SJCRH30 (cell line): ENCODE data around the gene EFS. TPM values are rescaled to one million over a fixed set of nuclear protein-coding genes. Genes with fewer than 3 reads are reported as not detected.
A peak's percentile ranks its signal among the peaks of the same experiment; 100 is the strongest.

Source experiments
- DNase-seq, 2 experiments: peaks; one replicate each; pipeline ENCODE4 v3.0.0-alpha.2; 2015 to 2020
- H3K27ac ChIP-seq: fragments of 250-450 bp; sonication (Bioruptor Pico); 2 replicates; pipeline ENCODE4 v1.5.1; 2020; ENCODE audit warnings: mild to moderate bottlenecking, moderate library complexity
- H3K27me3 ChIP-seq: fragments of 250-450 bp; sonication (Bioruptor Pico); 2 replicates; pipeline ENCODE4 v1.5.1; 2020; ENCODE audit warnings: mild to moderate bottlenecking, moderate library complexity
- H3K36me3 ChIP-seq: fragments of 250-450 bp; sonication (Bioruptor Pico); 2 replicates; pipeline ENCODE4 v1.5.1; 2020; ENCODE audit warnings: mild to moderate bottlenecking, moderate library complexity
- H3K4me1 ChIP-seq: fragments of 250-450 bp; sonication (Bioruptor Pico); 2 replicates; pipeline ENCODE4 v1.5.1; 2020; ENCODE audit warnings: mild to moderate bottlenecking, moderate library complexity
- H3K4me3 ChIP-seq: fragments of 250-450 bp; sonication (Bioruptor Pico); 2 replicates; pipeline ENCODE4 v1.5.1; 2020; ENCODE audit warnings: mild to moderate bottlenecking, moderate library complexity
- H3K9me3 ChIP-seq: fragments of 250-450 bp; sonication (Bioruptor Pico); replicated peaks from 2 replicates; pipeline ENCODE4 v1.5.1; 2020; ENCODE audit warnings: mild to moderate bottlenecking, moderate library complexity
- total RNA-seq: library from RNA; depleted of rRNA; stranded (reverse); fragments of >200 nt; shearing (Covaris generic); gene quantifications from 2 replicates; pipeline ENCODE4 v1.2.3, GENCODE V29; 2014

Gene EFS
- total RNA-seq, 1 experiment from 2014 or later, result 26.4 TPM

- H3K4me1 ChIP-seq, result no peaks in the 10 kb centered on the region
- H3K27me3 ChIP-seq, result no peaks in the 10 kb centered on the region; the same call in 1 of the 2 replicates
- no peak for DNase-seq
- no peaks in the 10 kb centered on the region for H3K9me3 ChIP-seq
- no peaks in the 10 kb centered on the region for H3K36me3 ChIP-seq
- H3K27ac ChIP-seq, result no peak overlapping the region
- no peak overlapping the region for H3K4me3 ChIP-seq
Observed at GRCh38 chr14:23378612-23379220, 13.7 kb upstream of the EFS start.

GRCh38 chr14:23377573-23378563 lies 12.9 kb upstream of the EFS start:
- Histone ChIP-seq H3K27me3 (no peaks in the 10 kb centered on the region; the same call in 1 of the 2 replicates), H3K27ac (no peak overlapping the region), H3K9me3 (no peaks in the 10 kb centered on the region), H3K4me1 (no peaks in the 10 kb centered on the region), H3K36me3 (no peaks in the 10 kb centered on the region), H3K4me3 (no peak overlapping the region)
- no peak for DNase-seq

GRCh38 chr14:23377198-23377550 lies 12.2 kb upstream of the EFS start:
- DNase-seq, result no peak
- no peaks in the 10 kb centered on the region for H3K4me1 ChIP-seq
- H3K9me3 ChIP-seq, result no peaks in the 10 kb centered on the region
- H3K36me3 ChIP-seq, result no peaks in the 10 kb centered on the region
- no peak overlapping the region for H3K27ac ChIP-seq
- no peaks in the 10 kb centered on the region; the same call in 1 of the 2 replicates for H3K27me3 ChIP-seq
- H3K4me3 ChIP-seq, result no peak overlapping the region

- no peaks in the 10 kb centered on the region for H3K9me3 ChIP-seq
- no peak within 1 kb of the TSS for H3K27ac ChIP-seq
- no peaks in the 10 kb centered on the region for H3K4me1 ChIP-seq
- H3K27me3 ChIP-seq, result peaks cover 2% of the 10 kb centered on the region
- peak; percentile 19 to 53 for DNase-seq
- no peak within 1 kb of the TSS for H3K4me3 ChIP-seq
- no peaks in the 10 kb centered on the region for H3K36me3 ChIP-seq
Observed at GRCh38 chr14:23376482-23377197, 11.7 kb upstream of the EFS start, which contains the start of gene CMTM5. Gene CMTM5 (plus strand): TSS chr14:23377046. CDS start chr14:23377252, 206 bp downstream.

- peaks cover 6% of the 10 kb centered on the region for H3K27me3 ChIP-seq
- H3K9me3 ChIP-seq, result no peaks in the 10 kb centered on the region
- H3K4me1 ChIP-seq, result no peaks in the 10 kb centered on the region
- no peak overlapping the region for H3K4me3 ChIP-seq
- H3K27ac ChIP-seq, result no peak overlapping the region
- no peak for DNase-seq
- no peaks in the 10 kb centered on the region for H3K36me3 ChIP-seq
Observed at GRCh38 chr14:23375527-23376251, 10.7 kb upstream of the EFS start.

GRCh38 chr14:23373041-23373440 lies 8.1 kb upstream of the EFS start:
- H3K4me3 ChIP-seq, result no peak overlapping the region
- H3K4me1 ChIP-seq, result no peaks in the 10 kb centered on the region
- H3K27ac ChIP-seq, result no peak overlapping the region
- H3K9me3 ChIP-seq, result no peaks in the 10 kb centered on the region
- no peak for DNase-seq
- H3K27me3 ChIP-seq, result peaks cover 6% of the 10 kb centered on the region
- no peaks in the 10 kb centered on the region for H3K36me3 ChIP-seq

- H3K27ac ChIP-seq, result no peak within 1 kb of the TSS
- H3K9me3 ChIP-seq, result no peaks in the 10 kb centered on the region
- H3K36me3 ChIP-seq, result no peaks in the 10 kb centered on the region
- DNase-seq, result no peak
- peaks cover 6% of the 10 kb centered on the region for H3K27me3 ChIP-seq
- H3K4me1 ChIP-seq, result no peaks in the 10 kb centered on the region
- no peak within 1 kb of the TSS for H3K4me3 ChIP-seq
Observed at GRCh38 chr14:23372509-23372908, 7.5 kb upstream of the EFS start, which contains the start of gene IL25. Gene IL25 (plus strand): TSS chr14:23372809.

GRCh38 chr14:23371865-23372264 lies 6.9 kb upstream of the EFS start:
- Histone ChIP-seq H3K9me3 (no peaks in the 10 kb centered on the region), H3K4me1 (0 out of 2 replicates have a peak, but pooled peaks cover 4% of the 10 kb centered on the region), H3K36me3 (no peaks in the 10 kb centered on the region), H3K27me3 (peaks cover 6% of the 10 kb centered on the region; the same call in 1 of the 2 replicates), H3K27ac (no peak overlapping the region), H3K4me3 (no peak overlapping the region)
- DNase-seq, result no peak

- Histone ChIP-seq H3K36me3 (no peaks in the 10 kb centered on the region), H3K27me3 (peaks cover 6% of the 10 kb centered on the region; the same call in 1 of the 2 replicates), H3K9me3 (no peaks in the 10 kb centered on the region), H3K4me1 (0 out of 2 replicates have a peak, but pooled peaks cover 6% of the 10 kb centered on the region), H3K27ac (no peak overlapping the region), H3K4me3 (no peak overlapping the region)
- DNase-seq, result no peak
Observed at GRCh38 chr14:23370221-23370620, 5.2 kb upstream of the EFS start.

- Histone ChIP-seq H3K27me3 (peaks cover 2% of the 10 kb centered on the region; the same call in 1 of the 2 replicates), H3K9me3 (no peaks in the 10 kb centered on the region), H3K4me3 (peak overlapping the region; percentile 82), H3K27ac (peak overlapping the region; percentile 57), H3K4me1 (0 out of 2 replicates have a peak, but pooled peaks cover 8% of the 10 kb centered on the region), H3K36me3 (peaks cover 9% of the 10 kb centered on the region)
- DNase-seq, result peak; percentile 93
Observed at GRCh38 chr14:23366426-23366921, 1.5 kb upstream of the EFS start.

- H3K27me3 ChIP-seq, result no peaks in the 10 kb centered on the region
- no peaks in the 10 kb centered on the region for H3K9me3 ChIP-seq
- peaks cover 13% of the 10 kb centered on the region for H3K36me3 ChIP-seq
- DNase-seq, result peak; percentile 31 to 47
- 0 out of 2 replicates have a peak, but pooled peaks cover 8% of the 10 kb centered on the region for H3K4me1 ChIP-seq
- peak overlapping the region; percentile 91 for H3K27ac ChIP-seq
- peak overlapping the region; percentile 82 for H3K4me3 ChIP-seq
Observed at GRCh38 chr14:23365732-23366425, 907 bp upstream of the EFS start.

GRCh38 chr14:23364164-23365035 lies 572 bp downstream of the EFS start:
- peak overlapping the region; percentile 91 for H3K27ac ChIP-seq
- DNase-seq, result peak; percentile 61 to 74
- H3K4me1 ChIP-seq, result 0 out of 2 replicates have a peak, but pooled peaks cover 8% of the 10 kb centered on the region
- no peaks in the 10 kb centered on the region for H3K9me3 ChIP-seq
- H3K36me3 ChIP-seq, result peaks cover 13% of the 10 kb centered on the region
- H3K4me3 ChIP-seq, result peak overlapping the region; percentile 82
- no peaks in the 10 kb centered on the region for H3K27me3 ChIP-seq
